GM12878 (cell line): ENCODE results near the gene ZDHHC7. TPM values are rescaled to one million over a fixed set of nuclear protein-coding genes. Genes with fewer than 3 reads are reported as not detected.

ENCODE experiments used
- ATAC-seq: fragments of 200-7000 bp; cut with Tn5 transposase; 3 replicates; pipeline ENCODE4 v1.9.1; 2020; ENCODE audit warnings: mild to moderate bottlenecking, moderate library complexity
- BruUV-seq: library from RNA; stranded (reverse); fragments of 400-500 nt; replicated peaks from 2 replicates; lab custom pipeline; 2021; lab: Mats Ljungman, UMichigan
- CTCF ChIA-PET: fragments of 300-600 bp; sonication (Branson Sonifier 250); formaldehyde crosslinking; extraction: SDS; loops from one replicate; lab custom pipeline; 2021; ENCODE audit warnings: inconsistent platforms; lab: Yijun Ruan, JAX
- POLR2A ChIA-PET: fragments of 350-600 bp; formaldehyde crosslinking; extraction: SDS; loops from one replicate; lab custom pipeline; 2021; ENCODE audit warnings: inconsistent platforms; lab: Charles Lee
- RAD21 ChIA-PET: fragments of 300-600 bp; sonication (Branson Sonifier 250); formaldehyde crosslinking; loops from one replicate; lab custom pipeline; 2023; ENCODE audit warnings: antibody characterized with exemption; ENCODE audit not compliant: unreplicated experiment; lab: Charles Lee
- SMC1A ChIA-PET: fragments of 300-600 bp; sonication (Branson Sonifier 250); formaldehyde crosslinking; loops from one replicate; lab custom pipeline; 2023; ENCODE audit not compliant: unreplicated experiment, uncharacterized antibody; lab: Charles Lee
- DNase-seq: peaks from one replicate; pipeline ENCODE4 v3.0.0-alpha.2; 2011; ENCODE audit warnings: low read depth, low spot score
- FAIRE-seq: peaks from 3 replicates; lab custom pipeline; 2011; peaks lifted over from hg19 to GRCh38; lab: Jason Lieb, UNC
- H2AFZ ChIP-seq: 2 replicates; pipeline ENCODE4 v1.6.0; 2011; ENCODE audit warnings: low read depth, low read length, control low read depth; ENCODE audit not compliant: control insufficient read depth
- H3K27ac ChIP-seq: 2 replicates; pipeline ENCODE4 v1.5.1; 2011; ENCODE audit warnings: control low read depth; ENCODE audit not compliant: control insufficient read depth, insufficient read depth
- H3K27me3 ChIP-seq, 2 experiments: replicated peaks in 1 of 2; 2 replicates each; pipeline versions ENCODE4 v1.6.0 to v1.6.1; 2011; ENCODE audit warnings: low read length in 1 of 2; ENCODE audit not compliant: control insufficient read depth in 2 of 2, insufficient read depth in 2 of 2
- H3K36me3 ChIP-seq, 2 experiments: 2 replicates each; pipeline ENCODE4 v1.5.1; 2011; ENCODE audit warnings: low read length in 1 of 2; ENCODE audit not compliant: control insufficient read depth in 2 of 2, insufficient read depth in 2 of 2
- H3K4me1 ChIP-seq: 2 replicates; pipeline ENCODE4 v1.6.1; 2011; ENCODE audit warnings: mild to moderate bottlenecking, low read length, moderate library complexity, mixed read lengths; ENCODE audit not compliant: control insufficient read depth, insufficient read depth
- H3K4me2 ChIP-seq: 2 replicates; pipeline ENCODE4 v1.6.0; 2011; ENCODE audit warnings: control low read depth; ENCODE audit not compliant: control insufficient read depth, insufficient read depth
- H3K4me3 ChIP-seq: fragments of 200-600 bp; sonication (generic); 2 replicates; pipeline ENCODE4 v1.5.1; 2016
- H3K79me2 ChIP-seq: 2 replicates; pipeline ENCODE4 v1.6.0; 2011; ENCODE audit warnings: low read length; ENCODE audit not compliant: control insufficient read depth, insufficient read depth
- H3K9ac ChIP-seq: 2 replicates; pipeline ENCODE4 v1.8.0; 2011; ENCODE audit warnings: low read length, control low read depth, mixed read lengths; ENCODE audit not compliant: control insufficient read depth, insufficient read depth
- H3K9me3 ChIP-seq: replicated peaks from 3 replicates; pipeline ENCODE4 v1.5.1; 2011; ENCODE audit warnings: mild to moderate bottlenecking, low read length; ENCODE audit not compliant: control insufficient read depth, insufficient read depth
- H4K20me1 ChIP-seq: 2 replicates; pipeline ENCODE4 v1.6.0; 2011; ENCODE audit not compliant: control insufficient read depth, insufficient read depth
- BHLHE40 ChIP-seq, 2 experiments: fragments of 450-650 bp in 1 of 2; IDR thresholded peaks; 2 replicates each; pipeline ENCODE4 v1.6.1; 2011 to 2017; ENCODE audit warnings: low read depth in 2 of 2, borderline replicate concordance in 1 of 2, improper control_type of control experiment in 1 of 2, low read length in 1 of 2, mild to moderate bottlenecking in 1 of 2
- NFYB ChIP-seq: IDR thresholded peaks from 2 replicates; pipeline ENCODE4 v1.6.1; 2011; ENCODE audit warnings: low read depth, mild to moderate bottlenecking, low read length, improper control_type of control experiment, moderate library complexity; ENCODE audit not compliant: insufficient read depth
- SREBF2 ChIP-seq: IDR thresholded peaks from 2 replicates; pipeline ENCODE4 v1.6.1; 2012; ENCODE audit warnings: mild to moderate bottlenecking, low read length
- WGBS: methylation state at CpG from one replicate; pipeline ENCODE4 v1.1.6; 2016; ENCODE audit warnings: low lambda C conversion rate; ENCODE audit not compliant: insufficient replicate concordance, insufficient coverage; ENCODE audit errors: missing lambda C conversion rate; 5-methylcytosine and 5-hydroxymethylcytosine counted together
- in situ Hi-C: fragments of 300-500 bp; cut with MboI; formaldehyde crosslinking; loops from 9 replicates; pipeline ENCODE4 v1.14.3; 2018; ENCODE audit warnings: mixed read lengths
- intact Hi-C: fragments of 100-400 bp; cut with micrococcal nuclease; formaldehyde crosslinking; loops from one replicate; pipeline ENCODE4 v1.14.2; 2022; ENCODE audit not compliant: unreplicated experiment
- polyA plus RNA-seq, 11 experiments: library from polyadenylated mRNA; depleted of rRNA in 4 of 11; unstranded in 6 of 11; stranded (reverse) in 5 of 11; fragments of >200 nt; fragmentation: Nextera tagmentation in 4 of 11; fragmentation: Illumina TruSeq in 1 of 11; extraction: Ambion mirVana in 4 of 11; extraction: Trizol in 1 of 11; gene quantifications; 1 replicate in 1 of 11; 2 replicates in 10 of 11; pipeline versions ENCODE4 v1.2.1 to v1.2.3, GENCODE V29; 2011 to 2016; ENCODE audit warnings: inconsistent platforms in 2 of 11, missing spikeins in 2 of 11, low read depth in 1 of 11
- total RNA-seq, 4 experiments: library from RNA; depleted of rRNA in 3 of 4; stranded (reverse); fragments of >200 nt in 3 of 4; fragmentation: Illumina TruSeq in 1 of 4; extraction: Trizol in 1 of 4; gene quantifications; 2 replicates each; pipeline versions ENCODE4 v1.2.1 to v1.2.3, GENCODE V29; 2013 to 2021

ZDHHC7 gene
- total and polyA plus RNA-seq, 10 of the 15 experiments (the other 5 are each of a cell fraction or from before 2014, with no cell fraction given) = 0.87 to 26.0 (median 20.0) TPM

GRCh38 chr16:84924331-84925091 is 86.8 kb downstream of the ZDHHC7 start:
- H3K27ac ChIP-seq = no peak overlapping the region
- H3K4me3 ChIP-seq = no peak overlapping the region
- ChIA-PET POLR2A (no interaction called here), RAD21 (interaction anchor here (0.8 to 3.0 kb wide), 3 partner anchors 29 to 47 kb away, joined by 3 to 11 read pairs (median 3); no protein-coding TSS in a partner anchor), CTCF (interaction anchor here (1.2 to 6.1 kb wide), 6 partner anchors 8 to 170 kb away, joined by 4 to 60 read pairs (median 16); no protein-coding TSS in a partner anchor), SMC1A (interaction anchor here (0.7 to 3.4 kb wide), 6 partner anchors 18 to 47 kb away, joined by 3 to 27 read pairs (median 4); no protein-coding TSS in a partner anchor)
- ATAC-seq (no peak; the same call in 2 of the 3 replicates), DNase-seq (no peak), FAIRE-seq (no peak)
- H3K4me1 ChIP-seq = no peaks in the 10 kb centered on the region
- intact Hi-C loops (loop anchor here (1.0 to 2.0 kb wide), 2 partner anchors 28 to 46 kb away; no protein-coding TSS in a partner anchor), in situ Hi-C loops (no loop called here)
- peak in 1 of 2 experiments; percentile 46; a peak in 2 of 4 replicates for TF ChIP-seq BHLHE40 (IDR thresholded peaks at IDR 0.05; ENCODE audit: borderline replicate concordance in 1 of 2, low read depth in 2 of 2, low read length in 1 of 2)
- TF ChIP-seq NFYB = 0 out of 2 replicates have a peak, but pooled peaks have one; percentile 6
- no peak for TF ChIP-seq SREBF2
- no peak overlapping the region for H3K9ac ChIP-seq
- H2AFZ ChIP-seq = no peak overlapping the region
- H3K79me2 ChIP-seq = no peaks in the 10 kb centered on the region
- H4K20me1 ChIP-seq = no peaks in the 10 kb centered on the region
- H3K27me3 ChIP-seq = peaks cover 0 to 2% of the 10 kb centered on the region in 2 experiments; a peak in 1 of 4 replicates
- H3K4me2 ChIP-seq = no peak overlapping the region
- no peaks in the 10 kb centered on the region for H3K9me3 ChIP-seq
- WGBS = 36% methylated on average over 23 of the region's 23 CpGs
- no TSS peak for BruUV-seq
- H3K36me3 ChIP-seq = no peaks in the 10 kb centered on the region

Other genes with a start within 250 kb of the ZDHHC7 start
- gene CRISPLD2, start 191.6 kb downstream of the ZDHHC7 start, total RNA-seq (2014; rRNA removed) = not detected in 2 replicates
- gene CRISPLD2, start 191.6 kb downstream of the ZDHHC7 start, total RNA-seq (2014; rRNA removed; fragmentation: Illumina TruSeq; extraction: Trizol) = 0.04 TPM in 1 of 2 replicates, not detected in the other
- 0.08 and 0.21 TPM in 2 replicates for gene CRISPLD2, start 191.6 kb downstream of the ZDHHC7 start, total RNA-seq (2021)
- gene CRISPLD2, start 191.6 kb downstream of the ZDHHC7 start, polyA plus RNA-seq (2011; rRNA removed) = 0.09 and 0.30 TPM in 2 replicates
- 0.03 TPM in 1 of 2 replicates, not detected in the other for gene CRISPLD2, start 191.6 kb downstream of the ZDHHC7 start, polyA plus RNA-seq (2014; fragmentation: Illumina TruSeq; extraction: Trizol)
- gene CRISPLD2, start 191.6 kb downstream of the ZDHHC7 start, polyA plus RNA-seq (2014; fragmentation: Nextera tagmentation; extraction: Ambion mirVana) = not detected
- 0.05 and 0.20 TPM in 2 replicates for gene CRISPLD2, start 191.6 kb downstream of the ZDHHC7 start, polyA plus RNA-seq (2014; rRNA removed)
- gene CRISPLD2, start 191.6 kb downstream of the ZDHHC7 start, polyA plus RNA-seq (2016; fragmentation: Nextera tagmentation; extraction: Ambion mirVana) = not detected
- gene KIAA0513, start 16.3 kb upstream of the ZDHHC7 start, total RNA-seq (2014; rRNA removed) = 1.8 and 2.3 TPM in 2 replicates
- gene KIAA0513, start 16.3 kb upstream of the ZDHHC7 start, total RNA-seq (2014; rRNA removed; fragmentation: Illumina TruSeq; extraction: Trizol) = 2.3 and 2.4 TPM in 2 replicates
- 4.3 and 4.6 TPM in 2 replicates for gene KIAA0513, start 16.3 kb upstream of the ZDHHC7 start, total RNA-seq (2021)
- gene KIAA0513, start 16.3 kb upstream of the ZDHHC7 start, polyA plus RNA-seq (2011; rRNA removed) = 0.29 and 0.65 TPM in 2 replicates
- gene KIAA0513, start 16.3 kb upstream of the ZDHHC7 start, polyA plus RNA-seq (2014; fragmentation: Illumina TruSeq; extraction: Trizol) = 1.2 and 2.2 TPM in 2 replicates
- under 1 TPM; 0.14 to 0.22 TPM for gene KIAA0513, start 16.3 kb upstream of the ZDHHC7 start, polyA plus RNA-seq (2014; fragmentation: Nextera tagmentation; extraction: Ambion mirVana)
- 2.4 and 3.5 TPM in 2 replicates for gene KIAA0513, start 16.3 kb upstream of the ZDHHC7 start, polyA plus RNA-seq (2014; rRNA removed)
- gene KIAA0513, start 16.3 kb upstream of the ZDHHC7 start, polyA plus RNA-seq (2016; fragmentation: Nextera tagmentation; extraction: Ambion mirVana) = 1 to 10 TPM; 1.5 to 5.8 TPM
- gene CIBAR2, start 100.9 kb upstream of the ZDHHC7 start, total RNA-seq (2014; rRNA removed) = 0.27 TPM in 1 of 2 replicates, not detected in the other
- gene CIBAR2, start 100.9 kb upstream of the ZDHHC7 start, total RNA-seq (2014; rRNA removed; fragmentation: Illumina TruSeq; extraction: Trizol) = not detected in 2 replicates
- gene CIBAR2, start 100.9 kb upstream of the ZDHHC7 start, total RNA-seq (2021) = not detected in 2 replicates
- not detected in 2 replicates for gene CIBAR2, start 100.9 kb upstream of the ZDHHC7 start, polyA plus RNA-seq (2011; rRNA removed)
- gene CIBAR2, start 100.9 kb upstream of the ZDHHC7 start, polyA plus RNA-seq (2014; fragmentation: Illumina TruSeq; extraction: Trizol) = 0.16 TPM in 1 of 2 replicates, not detected in the other
- gene CIBAR2, start 100.9 kb upstream of the ZDHHC7 start, polyA plus RNA-seq (2014; fragmentation: Nextera tagmentation; extraction: Ambion mirVana) = under 1 TPM; 0.05 to 0.07 TPM
- gene CIBAR2, start 100.9 kb upstream of the ZDHHC7 start, polyA plus RNA-seq (2014; rRNA removed) = 0.19 TPM in 1 of 2 replicates, not detected in the other
- gene CIBAR2, start 100.9 kb upstream of the ZDHHC7 start, polyA plus RNA-seq (2016; fragmentation: Nextera tagmentation; extraction: Ambion mirVana) = not detected